ENCODE results near the gene APEH.

DNA sequence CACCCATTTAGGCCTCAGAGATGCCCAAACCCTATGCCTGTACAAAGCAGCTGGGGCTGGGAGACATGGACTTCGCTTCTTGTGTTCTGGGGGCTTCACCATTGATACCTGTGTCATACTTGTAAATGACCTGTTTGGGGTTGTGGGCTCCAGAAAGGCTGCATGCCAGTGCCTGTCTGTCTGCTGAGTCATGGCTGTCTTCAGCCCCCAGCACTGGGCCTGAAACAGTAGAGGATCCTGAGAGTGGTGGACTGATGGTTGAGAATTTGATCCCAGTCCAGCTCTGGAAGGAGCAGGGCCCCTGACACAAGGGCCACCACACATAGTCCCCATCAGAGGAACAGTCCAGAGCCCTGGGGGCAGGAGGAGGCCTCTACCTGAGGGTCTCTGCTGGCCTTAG is 24.6 kb upstream of the APEH start:
- TF ChIP-seq CTCF (IDR thresholded peaks at IDR 0.05) (no peak), POLR2A (IDR thresholded peaks at IDR 0.05) (no peak)
